GM12875 (cell line): ENCODE measurements around the gene RASL10B.

ENCODE experiments used
- H3K4me3 ChIP-seq: one replicate; pipeline ENCODE4 v1.5.1; 2011; ENCODE audit warnings: low read depth, low read length, control low read depth
- TF ChIP-seq, protein P1 (sequence below): IDR thresholded peaks from 2 replicates; pipeline ENCODE4 v1.5.1; 2011; ENCODE audit warnings: low read depth, mild to moderate bottlenecking, control low read depth, inconsistent platforms, low read length, moderate library complexity, borderline replicate concordance; ENCODE audit not compliant: insufficient read depth

The RASL10B gene

DNA sequence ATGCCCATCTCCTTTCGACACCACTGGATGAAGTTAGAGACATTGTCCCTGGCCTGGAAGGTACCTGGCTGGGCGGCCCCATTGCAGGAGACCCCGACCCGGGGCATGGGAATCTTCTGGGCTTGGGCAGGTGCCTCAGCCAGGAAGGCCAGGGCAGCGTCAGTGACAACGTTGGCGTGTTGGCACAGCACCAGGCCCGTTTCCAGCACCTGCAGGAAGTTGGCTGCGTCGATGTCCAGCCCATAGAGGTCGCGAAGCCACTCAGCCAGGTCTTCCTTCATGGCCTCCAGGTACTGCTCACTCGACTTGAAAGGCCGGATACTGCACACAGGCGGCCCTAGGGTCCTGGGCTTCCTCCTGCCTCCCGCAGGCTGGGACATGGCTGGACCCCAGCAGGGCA lies 21.0 kb downstream of the RASL10B start:
- H3K4me3 ChIP-seq = no peak overlapping the region
- TF ChIP-seq, protein P1, sequence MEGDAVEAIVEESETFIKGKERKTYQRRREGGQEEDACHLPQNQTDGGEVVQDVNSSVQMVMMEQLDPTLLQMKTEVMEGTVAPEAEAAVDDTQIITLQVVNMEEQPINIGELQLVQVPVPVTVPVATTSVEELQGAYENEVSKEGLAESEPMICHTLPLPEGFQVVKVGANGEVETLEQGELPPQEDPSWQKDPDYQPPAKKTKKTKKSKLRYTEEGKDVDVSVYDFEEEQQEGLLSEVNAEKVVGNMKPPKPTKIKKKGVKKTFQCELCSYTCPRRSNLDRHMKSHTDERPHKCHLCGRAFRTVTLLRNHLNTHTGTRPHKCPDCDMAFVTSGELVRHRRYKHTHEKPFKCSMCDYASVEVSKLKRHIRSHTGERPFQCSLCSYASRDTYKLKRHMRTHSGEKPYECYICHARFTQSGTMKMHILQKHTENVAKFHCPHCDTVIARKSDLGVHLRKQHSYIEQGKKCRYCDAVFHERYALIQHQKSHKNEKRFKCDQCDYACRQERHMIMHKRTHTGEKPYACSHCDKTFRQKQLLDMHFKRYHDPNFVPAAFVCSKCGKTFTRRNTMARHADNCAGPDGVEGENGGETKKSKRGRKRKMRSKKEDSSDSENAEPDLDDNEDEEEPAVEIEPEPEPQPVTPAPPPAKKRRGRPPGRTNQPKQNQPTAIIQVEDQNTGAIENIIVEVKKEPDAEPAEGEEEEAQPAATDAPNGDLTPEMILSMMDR = no peak

DNA sequence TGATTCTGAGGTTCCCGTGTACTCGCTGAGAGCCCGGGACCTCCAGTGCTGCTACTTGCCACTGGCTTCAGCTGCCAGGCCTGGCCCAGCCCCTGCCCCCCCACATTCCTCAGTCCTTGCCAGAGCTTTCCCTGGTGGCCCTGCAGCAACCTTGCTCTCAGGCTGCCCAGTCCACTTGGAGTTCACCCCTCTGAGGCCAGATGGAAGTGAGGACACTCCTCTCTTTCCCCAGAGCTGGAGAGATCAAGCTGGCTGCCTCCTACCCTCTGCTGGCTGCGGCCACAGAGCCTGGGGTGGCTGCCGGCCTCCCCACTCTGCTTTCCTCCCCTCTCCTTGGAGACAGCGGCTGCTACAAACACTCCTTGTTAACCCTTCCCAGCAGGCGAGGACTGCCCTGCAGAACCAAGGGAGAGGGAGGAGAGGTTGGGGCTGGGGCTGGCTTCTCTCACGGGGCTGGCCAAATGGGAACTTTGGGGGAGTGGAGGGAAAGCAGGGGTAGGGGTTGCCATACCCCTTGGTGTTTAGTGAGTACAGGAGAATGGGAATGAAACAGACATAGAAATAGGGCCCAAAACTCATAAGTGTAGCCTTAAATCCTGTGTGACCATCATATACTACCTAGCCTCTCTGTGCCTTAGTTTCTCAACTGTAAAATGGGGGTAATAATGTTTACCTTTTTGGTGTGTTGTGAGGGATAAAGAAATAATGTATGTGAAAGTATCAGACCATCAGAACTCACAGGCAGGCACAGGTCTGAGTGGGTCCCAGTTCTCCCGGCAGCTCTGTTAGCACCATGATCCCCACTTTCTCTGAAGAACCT lies 21.7 kb downstream of the RASL10B start, which contains the start of gene GAS2L2:
Gene GAS2L2, minus strand, starts transcription at position 295 of the 820 bp plus-strand sequence. CDS start 389 bp downstream, outside the sequence.
- H3K4me3 ChIP-seq = no peak within 1 kb of the TSS
- TF ChIP-seq, protein P1 = no peak

DNA sequence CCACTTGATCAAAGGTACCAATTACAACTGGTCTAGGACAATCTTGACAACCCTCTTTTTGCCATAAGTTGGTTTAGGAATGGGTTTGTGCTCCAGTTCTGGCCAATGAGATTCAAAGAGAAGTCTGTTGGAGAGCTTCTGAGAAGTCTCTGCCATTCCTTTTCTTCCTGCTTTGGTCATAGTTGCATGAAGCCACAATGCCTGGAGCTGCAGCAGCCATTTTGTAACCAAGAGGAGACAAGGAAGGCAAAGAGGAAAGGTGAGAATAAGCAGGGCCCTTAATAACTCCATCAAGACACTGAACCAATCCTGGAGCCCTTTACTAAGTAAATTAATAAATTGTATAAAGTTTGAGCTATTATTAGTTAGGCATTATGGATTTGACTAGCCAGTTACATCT lies 25.8 kb downstream of the RASL10B start:
- H3K4me3 ChIP-seq = no peak overlapping the region
- TF ChIP-seq, protein P1 = no peak

DNA sequence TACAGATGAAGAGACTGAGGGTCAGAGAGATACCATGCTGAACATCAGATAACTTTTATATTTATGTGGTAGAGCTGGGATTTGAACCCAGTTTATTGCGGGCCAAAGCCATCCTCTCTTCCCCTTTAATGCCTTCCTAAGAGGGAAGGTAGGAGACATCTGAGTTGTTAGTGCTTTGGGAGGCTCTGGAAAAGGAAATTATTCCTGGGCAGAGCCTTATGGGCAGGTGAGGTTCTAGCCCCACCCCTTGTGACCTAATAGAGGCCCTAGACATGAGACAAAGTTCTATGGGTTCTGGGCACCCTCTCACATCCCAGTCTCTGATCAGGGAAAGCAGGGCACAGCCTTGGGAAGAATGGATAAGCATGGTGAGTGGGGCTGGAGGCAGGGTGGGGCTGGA lies 29.1 kb downstream of the RASL10B start, which contains the start of gene C17orf50:
Gene C17orf50, plus strand, starts transcription at position 301 of the 400 bp plus-strand sequence. Its CDS starts 55 bp downstream, at position 356.
- TF ChIP-seq, protein P1 = no peak
- no peak within 1 kb of the TSS for H3K4me3 ChIP-seq

DNA sequence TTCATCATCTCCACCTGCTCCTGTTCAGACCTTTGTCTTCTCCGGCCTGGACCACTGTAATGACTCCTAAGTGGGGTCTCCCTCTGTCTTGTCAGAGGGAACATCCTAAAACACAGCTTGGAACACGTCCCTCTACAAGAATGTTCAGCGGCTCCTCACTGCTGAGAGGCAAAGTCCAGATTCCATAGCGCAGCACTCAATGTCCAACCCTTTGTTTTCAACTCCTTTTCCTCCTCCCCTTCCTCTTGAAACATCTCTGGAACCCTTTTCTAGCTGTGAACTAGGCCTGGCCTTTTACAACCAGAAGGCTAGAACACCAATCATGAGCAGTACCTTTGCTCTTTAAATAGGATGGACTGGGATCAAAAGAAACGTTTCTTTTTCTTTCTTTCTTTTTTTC lies 30.2 kb downstream of the RASL10B start:
- TF ChIP-seq, protein P1 = no peak
- no peak overlapping the region for H3K4me3 ChIP-seq

DNA sequence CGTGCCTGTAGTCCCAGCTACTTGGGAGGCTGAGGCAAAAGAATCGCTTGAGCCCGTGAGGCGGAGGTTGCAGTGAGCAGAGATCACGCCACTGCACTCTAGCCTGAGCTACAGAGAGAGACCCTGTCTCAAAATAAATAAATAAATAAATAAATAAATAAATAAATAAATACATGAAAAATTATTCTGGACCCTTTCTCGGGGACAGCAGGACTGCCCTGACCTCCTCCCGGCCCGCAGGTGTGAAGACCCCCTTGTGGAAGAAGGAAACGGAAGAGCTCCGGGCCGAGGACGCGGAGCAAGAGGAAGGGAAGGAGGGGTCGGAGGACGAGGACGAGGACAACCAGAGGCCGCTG lies 32.3 kb downstream of the RASL10B start:
- TF ChIP-seq, protein P1 = no peak

More for the DNA sequence above, 32.3 kb downstream of the RASL10B start:
- no peak overlapping the region for H3K4me3 ChIP-seq
